ENCODE results near the gene LMF1. TPM values are rescaled to one million over a fixed set of nuclear protein-coding genes. Genes with fewer than 3 reads are reported as not detected.

LMF1 gene
- polyA plus RNA-seq, 1 donor from 2014 or later: 16.2 TPM

DNA sequence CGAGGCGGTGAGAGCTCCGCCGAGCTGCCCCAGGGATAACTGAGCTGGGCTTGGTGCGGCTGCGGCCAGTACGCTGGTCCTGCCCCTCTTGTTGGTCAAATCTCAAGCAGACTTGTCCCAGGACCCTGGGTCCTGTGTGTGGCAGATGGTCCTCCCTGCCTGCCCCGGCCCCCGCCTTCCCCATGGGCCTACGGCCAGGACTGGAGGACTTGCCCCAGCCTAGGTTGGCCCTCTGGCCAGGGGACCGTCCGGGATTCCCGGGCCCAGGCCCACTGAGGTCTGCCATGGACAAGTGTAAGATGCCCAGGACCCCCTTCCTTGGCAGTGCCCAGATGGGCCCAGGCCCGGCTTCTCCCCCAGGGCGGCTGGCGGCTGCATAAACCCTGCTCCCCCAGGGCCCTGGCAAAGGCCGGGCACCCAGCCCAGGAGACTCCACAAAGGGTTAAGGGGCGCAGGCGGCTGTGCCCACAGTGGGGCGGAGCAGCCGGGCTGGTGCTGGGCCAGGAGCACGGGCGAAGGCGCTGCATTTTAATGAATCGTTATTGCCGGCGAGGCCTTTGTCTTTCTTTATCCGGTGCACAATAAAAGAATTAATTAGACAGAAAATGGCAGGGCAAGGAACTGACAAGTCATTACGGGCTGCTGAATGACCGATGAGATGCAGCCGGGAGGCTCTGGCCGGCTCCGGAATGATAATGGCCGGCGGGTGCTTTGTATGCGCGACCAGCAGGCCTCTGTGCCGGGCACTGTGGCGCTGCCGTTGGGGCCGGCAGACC lies 19.9 kb upstream of the LMF1 start:
- H3F3A ChIP-seq (ENCODE audit: insufficient read depth, low read length, poor library complexity, severe bottlenecking): no peaks in the 10 kb centered on the region
- no peak overlapping the region for H2AFZ ChIP-seq (ENCODE audit: low read depth, low read length)
- no peaks in the 10 kb centered on the region for H3K79me2 ChIP-seq (replicated peaks; ENCODE audit: insufficient read depth, low read length)
- peaks cover 13% of the 10 kb centered on the region for H3K9me3 ChIP-seq (ENCODE audit: low read length)
- H3K9ac ChIP-seq (ENCODE audit: low read length): no peak overlapping the region
- H3K27me3 ChIP-seq (ENCODE audit: insufficient read depth, low read depth, low read length): no peaks in the 10 kb centered on the region
- TF ChIP-seq SMC3 (conservative IDR thresholded peaks at IDR 0.05; ENCODE audit: poor library complexity): no peak
- TF ChIP-seq MXI1 (conservative IDR thresholded peaks at IDR 0.05; ENCODE audit: poor library complexity, severe bottlenecking): no peak
- no peak for TF ChIP-seq TAF1 (IDR thresholded peaks at IDR 0.05; ENCODE audit: low read depth)
- TF ChIP-seq POLR2AphosphoS5 (IDR thresholded peaks at IDR 0.05): no peak
- TF ChIP-seq, protein P1, sequence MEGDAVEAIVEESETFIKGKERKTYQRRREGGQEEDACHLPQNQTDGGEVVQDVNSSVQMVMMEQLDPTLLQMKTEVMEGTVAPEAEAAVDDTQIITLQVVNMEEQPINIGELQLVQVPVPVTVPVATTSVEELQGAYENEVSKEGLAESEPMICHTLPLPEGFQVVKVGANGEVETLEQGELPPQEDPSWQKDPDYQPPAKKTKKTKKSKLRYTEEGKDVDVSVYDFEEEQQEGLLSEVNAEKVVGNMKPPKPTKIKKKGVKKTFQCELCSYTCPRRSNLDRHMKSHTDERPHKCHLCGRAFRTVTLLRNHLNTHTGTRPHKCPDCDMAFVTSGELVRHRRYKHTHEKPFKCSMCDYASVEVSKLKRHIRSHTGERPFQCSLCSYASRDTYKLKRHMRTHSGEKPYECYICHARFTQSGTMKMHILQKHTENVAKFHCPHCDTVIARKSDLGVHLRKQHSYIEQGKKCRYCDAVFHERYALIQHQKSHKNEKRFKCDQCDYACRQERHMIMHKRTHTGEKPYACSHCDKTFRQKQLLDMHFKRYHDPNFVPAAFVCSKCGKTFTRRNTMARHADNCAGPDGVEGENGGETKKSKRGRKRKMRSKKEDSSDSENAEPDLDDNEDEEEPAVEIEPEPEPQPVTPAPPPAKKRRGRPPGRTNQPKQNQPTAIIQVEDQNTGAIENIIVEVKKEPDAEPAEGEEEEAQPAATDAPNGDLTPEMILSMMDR (IDR thresholded peaks at IDR 0.05; ENCODE audit: poor library complexity, severe bottlenecking): no peak
- TF ChIP-seq EZH2 (IDR thresholded peaks at IDR 0.05; ENCODE audit: borderline replicate concordance, insufficient read depth, low read length, poor library complexity, severe bottlenecking): no peak
- TF ChIP-seq RAD21 (conservative IDR thresholded peaks at IDR 0.05): no peak
- no peak for TF ChIP-seq REST (IDR thresholded peaks at IDR 0.05; ENCODE audit: borderline replicate concordance)
- TF ChIP-seq EP300 (conservative IDR thresholded peaks at IDR 0.05; ENCODE audit: poor library complexity, severe bottlenecking): no peak
- no peaks in the 10 kb centered on the region for H3K36me3 ChIP-seq (ENCODE audit: insufficient read depth, low read length)
- H3K27ac ChIP-seq (ENCODE audit: low read length): no peak overlapping the region
- H3K9me2 ChIP-seq (ENCODE audit: insufficient read depth, low read length): no peaks in the 10 kb centered on the region
- H3K4me2 ChIP-seq (ENCODE audit: low read length): no peak overlapping the region
- no peak overlapping the region for H3K4me3 ChIP-seq (ENCODE audit: low read length)
- no peaks in the 10 kb centered on the region for H4K20me1 ChIP-seq (ENCODE audit: insufficient read depth)

DNA sequence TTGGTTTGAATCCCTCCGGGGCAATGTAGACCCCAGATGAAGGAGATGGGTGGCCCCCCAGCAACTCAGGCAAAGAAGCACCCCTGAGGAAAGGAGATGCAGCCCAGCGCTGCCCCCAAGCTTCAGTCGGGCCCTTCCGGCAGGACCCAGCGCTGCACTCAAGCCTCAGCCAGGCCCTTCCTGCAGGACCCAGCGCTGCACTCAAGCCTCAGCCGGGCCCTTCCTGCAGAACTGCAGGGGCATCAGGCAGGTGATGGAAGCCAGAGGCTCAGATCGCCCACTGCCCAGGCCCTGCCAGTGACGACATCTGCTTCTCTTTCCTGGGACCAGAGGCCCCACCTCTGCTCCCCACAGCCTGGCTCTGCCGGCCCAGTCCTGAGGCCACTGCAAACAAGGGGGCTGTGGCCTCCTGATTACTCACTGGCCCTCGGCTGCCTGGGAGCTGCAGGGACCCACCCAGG lies 18.6 kb upstream of the LMF1 start:
- no peaks in the 10 kb centered on the region for H3K79me2 ChIP-seq (replicated peaks; ENCODE audit: insufficient read depth, low read length)
- H3K4me2 ChIP-seq (ENCODE audit: low read length): no peak overlapping the region
- no peaks in the 10 kb centered on the region for H3K9me2 ChIP-seq (ENCODE audit: insufficient read depth, low read length)
- no peaks in the 10 kb centered on the region for H3F3A ChIP-seq (ENCODE audit: insufficient read depth, low read length, poor library complexity, severe bottlenecking)
- H2AFZ ChIP-seq (ENCODE audit: low read depth, low read length): no peak overlapping the region
- no peaks in the 10 kb centered on the region for H4K20me1 ChIP-seq (ENCODE audit: insufficient read depth)
- H3K36me3 ChIP-seq (ENCODE audit: insufficient read depth, low read length): no peaks in the 10 kb centered on the region
- no peaks in the 10 kb centered on the region for H3K27me3 ChIP-seq (ENCODE audit: insufficient read depth, low read depth, low read length)
- TF ChIP-seq MXI1 (conservative IDR thresholded peaks at IDR 0.05; ENCODE audit: poor library complexity, severe bottlenecking): no peak
- TF ChIP-seq, protein P1 (IDR thresholded peaks at IDR 0.05; ENCODE audit: poor library complexity, severe bottlenecking): no peak
- TF ChIP-seq SMC3 (conservative IDR thresholded peaks at IDR 0.05; ENCODE audit: poor library complexity): no peak
- TF ChIP-seq EP300 (conservative IDR thresholded peaks at IDR 0.05; ENCODE audit: poor library complexity, severe bottlenecking): no peak
- TF ChIP-seq REST (IDR thresholded peaks at IDR 0.05; ENCODE audit: borderline replicate concordance): no peak
- no peak for TF ChIP-seq POLR2AphosphoS5 (IDR thresholded peaks at IDR 0.05)
- no peak for TF ChIP-seq TAF1 (IDR thresholded peaks at IDR 0.05; ENCODE audit: low read depth)
- TF ChIP-seq EZH2 (IDR thresholded peaks at IDR 0.05; ENCODE audit: borderline replicate concordance, insufficient read depth, low read length, poor library complexity, severe bottlenecking): no peak
- no peak for TF ChIP-seq RAD21 (conservative IDR thresholded peaks at IDR 0.05)
- no peak overlapping the region for H3K4me3 ChIP-seq (ENCODE audit: low read length)
- H3K9ac ChIP-seq (ENCODE audit: low read length): no peak overlapping the region
- H3K9me3 ChIP-seq (ENCODE audit: low read length): no peaks in the 10 kb centered on the region
- H3K27ac ChIP-seq (ENCODE audit: low read length): no peak overlapping the region

All from neural cell (in vitro differentiated cells).